HG03521 (cell line): ENCODE data around the gene TBC1D26.
"Not testable (repeated sequence)": the region's sequence is repeated elsewhere in the genome, so short reads cannot be mapped to it uniquely, and the experiment has no call there.

ENCODE experiments used
- ATAC-seq: cut with Tn5 transposase; IDR thresholded peaks from one replicate; pipeline ENCODE4 v1.9.1; 2021; ENCODE audit warnings: mild to moderate bottlenecking, moderate library complexity; ENCODE audit not compliant: unreplicated experiment

The TBC1D26 gene

DNA sequence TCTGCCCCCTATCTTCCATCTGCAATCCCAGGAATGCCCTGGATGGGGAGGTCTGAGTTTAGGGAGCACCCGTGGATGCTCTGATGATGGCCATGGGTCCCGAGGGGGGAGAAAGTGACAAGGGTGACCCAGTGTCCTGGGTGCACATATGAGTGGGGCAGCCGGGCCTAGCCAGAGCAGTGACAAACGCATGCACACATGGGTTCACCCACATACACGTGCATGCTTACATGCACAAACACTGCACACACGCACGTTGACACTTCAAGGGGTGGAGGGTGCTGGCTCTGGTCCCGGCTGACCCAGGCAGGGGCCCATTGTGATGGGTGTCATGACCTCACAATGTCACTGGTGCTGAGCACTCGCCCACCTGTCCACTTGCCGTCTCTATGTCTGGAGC lies at the start of gene TBC1D26:
TSS of gene TBC1D26 (plus strand) at position 384 of the 400 bp plus-strand sequence. CDS start 3,066 bp downstream, outside the sequence.
- ATAC-seq, result not testable (repeated sequence)

DNA sequence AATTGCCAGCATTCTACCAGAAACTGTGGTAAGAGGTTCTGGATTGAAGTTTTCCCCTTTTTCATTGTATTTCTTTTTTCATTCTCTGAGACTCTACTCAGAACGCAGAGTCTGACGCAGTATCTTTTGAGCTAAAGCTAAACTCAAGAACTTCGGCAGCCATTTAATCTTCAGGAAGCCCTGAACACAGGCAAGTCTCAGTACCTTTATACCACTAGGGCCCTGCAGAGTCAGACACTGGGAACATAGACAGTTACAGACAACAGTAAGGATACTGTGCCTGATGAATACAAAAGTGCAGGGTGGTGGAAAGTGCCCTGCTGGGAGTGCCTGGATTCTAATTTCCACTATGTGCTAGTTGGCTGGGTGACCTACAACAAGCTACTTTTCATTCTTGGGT lies 48.9 kb upstream of the TBC1D26 start:
- ATAC-seq, result not testable (repeated sequence)

DNA sequence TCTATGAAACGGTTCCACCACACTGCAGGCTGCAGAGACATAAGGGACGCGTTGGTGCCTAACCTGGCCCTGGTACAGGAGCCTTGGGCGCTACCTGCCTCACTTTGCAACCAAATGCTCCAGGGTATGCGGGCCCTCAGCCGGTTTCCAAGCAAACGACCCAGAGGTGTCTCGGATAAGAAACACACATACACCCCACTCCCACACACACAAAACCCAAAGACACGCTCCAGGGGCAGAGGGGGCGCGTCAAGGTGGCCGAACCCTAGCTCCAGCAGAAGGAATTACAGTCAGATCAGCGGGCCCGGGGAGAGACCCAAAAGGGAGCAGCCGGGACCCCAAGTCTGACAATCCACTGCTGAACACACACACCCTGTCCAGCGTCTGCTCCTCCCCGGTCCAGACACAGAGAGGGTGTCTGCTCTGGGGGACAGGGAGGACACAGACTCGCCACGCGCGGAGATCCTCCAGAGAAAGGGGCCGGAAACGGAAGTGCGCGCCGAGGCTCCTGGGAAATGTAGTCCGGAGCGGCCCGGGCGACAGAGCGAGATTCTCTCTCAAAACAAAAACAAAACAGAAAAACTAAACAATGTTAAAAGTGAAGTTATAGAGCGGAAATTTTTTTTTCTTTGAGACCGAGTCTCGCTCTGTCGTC lies 48.1 kb upstream of the TBC1D26 start, which contains the start of gene TRIM16:
TSS of gene TRIM16 (minus strand) at position 488 of the 655 bp plus-strand sequence. CDS start 32,702 bp downstream, outside the sequence.
- peak; percentile 89 for ATAC-seq

DNA sequence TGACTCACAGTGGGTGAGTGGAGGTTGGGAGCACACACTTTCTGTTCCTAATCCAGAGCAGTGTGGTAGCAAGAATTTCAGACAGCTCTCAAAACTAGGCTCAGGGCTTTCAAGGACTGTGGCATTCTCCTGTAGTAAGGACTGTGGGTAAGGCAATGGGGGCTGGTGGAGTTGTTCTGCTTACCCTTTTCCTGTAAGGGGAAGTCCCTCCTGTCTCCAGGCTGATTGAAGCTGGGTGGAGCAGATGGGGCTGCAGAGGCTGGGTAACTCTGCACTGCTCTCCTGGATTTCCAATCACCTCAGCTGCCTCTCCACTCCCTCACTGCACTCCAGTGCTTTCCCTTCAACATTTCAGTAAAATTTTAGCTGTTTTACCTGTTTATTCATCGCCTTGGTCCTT lies 44.6 kb upstream of the TBC1D26 start:
- ATAC-seq, result not testable (repeated sequence)

DNA sequence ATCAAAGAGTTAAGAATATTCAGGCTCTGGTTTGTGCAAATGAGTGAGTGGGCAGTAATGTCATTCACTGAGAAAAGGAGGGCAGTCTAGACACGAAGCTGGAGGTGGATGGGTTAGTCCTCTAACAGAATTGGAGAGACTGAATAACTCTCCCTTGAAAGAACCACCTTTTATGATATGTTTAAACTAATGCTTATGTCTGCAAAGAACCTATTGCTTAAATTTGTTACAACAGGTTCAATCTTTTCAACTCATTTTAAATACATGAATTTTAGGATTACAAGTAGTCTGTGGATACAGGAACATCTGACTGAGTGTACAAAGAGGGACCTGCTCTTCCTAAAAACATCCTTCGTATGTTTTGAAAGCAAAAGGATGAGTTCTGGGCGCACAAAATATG lies 33.1 kb upstream of the TBC1D26 start:
- not testable (repeated sequence) for ATAC-seq

DNA sequence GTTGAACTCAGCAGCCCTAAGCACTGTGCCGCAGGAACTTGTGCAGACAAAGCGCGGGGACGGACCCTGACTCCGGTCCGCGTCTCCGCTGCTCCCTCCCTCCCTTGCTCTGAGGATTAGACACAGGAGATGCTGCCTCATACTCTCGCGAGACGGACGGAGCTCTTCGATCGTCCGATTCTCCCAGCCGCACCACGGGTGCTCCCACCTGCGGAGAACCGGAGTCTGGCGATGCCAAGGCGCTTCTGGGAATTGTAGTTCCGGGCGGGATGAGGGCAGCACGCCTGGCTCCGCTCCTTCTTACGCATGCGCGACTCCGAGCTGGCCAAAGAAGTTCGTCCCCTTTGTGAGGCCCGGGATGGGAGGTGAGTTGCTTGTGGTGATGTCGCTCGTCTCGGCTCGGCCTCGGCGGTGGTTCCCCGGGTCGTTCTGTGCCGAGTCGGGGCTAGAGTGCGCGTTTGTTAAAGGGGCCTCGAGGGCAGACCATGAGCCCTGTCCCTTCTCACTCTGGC lies 32.6 kb upstream of the TBC1D26 start, which contains the start of gene ZNF286A:
TSS of gene ZNF286A (plus strand) at position 340 of the 512 bp plus-strand sequence. CDS start 578 bp downstream, outside the sequence.
- peak; percentile 96 for ATAC-seq

DNA sequence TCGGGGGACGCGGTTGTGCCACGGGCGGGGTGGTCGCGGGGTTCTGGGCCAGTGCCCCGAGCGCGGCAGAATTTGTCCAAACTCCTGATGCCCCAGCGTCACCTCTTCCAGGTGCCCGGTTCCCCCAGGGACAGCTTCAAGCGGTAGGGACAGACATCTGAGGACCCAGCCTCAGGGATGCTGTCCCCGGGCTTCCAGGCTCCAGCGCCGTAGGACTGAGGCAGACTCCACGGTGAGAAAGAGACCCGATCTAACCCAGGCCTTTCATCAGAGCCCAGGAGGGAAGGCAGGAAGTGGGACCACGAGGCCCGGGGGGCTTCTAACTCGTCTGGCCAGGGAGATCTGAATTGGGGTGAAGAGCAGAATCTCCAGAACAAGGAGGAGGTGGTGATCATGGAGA lies 32.1 kb upstream of the TBC1D26 start:
- not testable (repeated sequence) for ATAC-seq

DNA sequence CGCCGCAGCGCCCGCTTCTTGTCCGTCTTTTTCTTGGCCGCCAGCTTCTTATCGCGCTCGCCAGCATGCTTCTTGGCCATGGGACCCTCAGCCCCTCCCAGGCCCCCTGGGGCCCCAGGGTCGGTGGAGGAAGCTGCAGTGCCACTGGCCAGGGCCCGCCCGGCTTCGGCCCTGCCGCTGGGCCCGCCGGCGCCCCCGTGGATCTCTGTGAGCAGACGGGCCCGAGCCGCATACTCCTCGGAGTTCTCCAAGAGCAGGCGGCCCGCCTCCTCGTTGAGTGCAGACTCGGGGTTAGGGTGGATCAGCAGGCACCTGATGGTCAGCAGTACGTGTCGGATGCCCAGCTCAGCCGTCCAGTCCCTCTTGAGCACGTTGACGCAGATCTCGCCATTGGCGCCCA lies 27.8 kb upstream of the TBC1D26 start:
- not testable (repeated sequence) for ATAC-seq

DNA sequence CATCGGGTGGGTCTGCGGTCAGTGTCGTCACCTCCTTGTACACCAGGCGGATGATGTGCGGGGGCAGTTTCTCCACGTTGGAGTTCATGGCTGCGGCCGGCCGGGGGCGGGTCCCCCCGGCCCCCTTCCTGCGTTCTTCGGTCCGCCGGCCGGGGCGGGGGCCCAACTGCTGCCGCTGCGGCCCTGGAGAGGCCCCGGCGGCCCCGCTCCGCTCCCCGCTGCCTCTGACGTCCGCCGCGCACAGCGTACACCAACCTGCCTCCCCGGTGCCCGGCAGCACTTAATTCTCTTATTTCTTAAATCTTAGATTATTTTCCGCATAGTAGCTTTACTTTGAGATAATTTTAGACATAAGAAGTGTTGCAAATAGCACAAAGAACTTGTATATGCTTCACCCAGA lies 27.3 kb upstream of the TBC1D26 start:
- ATAC-seq, result not testable (repeated sequence)

DNA sequence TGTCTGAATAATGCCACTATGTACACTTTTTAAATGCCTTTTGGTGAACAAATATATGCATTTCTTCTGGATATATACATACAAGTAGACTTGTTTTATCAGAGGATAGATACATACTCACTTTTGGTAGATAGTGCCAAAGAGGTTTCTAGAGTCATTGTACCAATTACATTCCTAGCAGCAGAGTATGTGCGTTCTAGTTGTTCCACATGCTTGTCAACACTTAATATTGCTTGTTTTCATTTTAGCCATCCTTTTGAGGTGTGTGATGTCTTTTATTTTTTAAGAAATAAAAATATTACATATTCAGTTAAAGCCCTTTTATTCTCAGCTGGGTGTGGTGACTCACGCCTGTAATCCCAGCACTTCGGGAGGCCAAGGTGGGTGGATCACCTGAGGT lies 23.2 kb upstream of the TBC1D26 start:
- not testable (repeated sequence) for ATAC-seq

DNA sequence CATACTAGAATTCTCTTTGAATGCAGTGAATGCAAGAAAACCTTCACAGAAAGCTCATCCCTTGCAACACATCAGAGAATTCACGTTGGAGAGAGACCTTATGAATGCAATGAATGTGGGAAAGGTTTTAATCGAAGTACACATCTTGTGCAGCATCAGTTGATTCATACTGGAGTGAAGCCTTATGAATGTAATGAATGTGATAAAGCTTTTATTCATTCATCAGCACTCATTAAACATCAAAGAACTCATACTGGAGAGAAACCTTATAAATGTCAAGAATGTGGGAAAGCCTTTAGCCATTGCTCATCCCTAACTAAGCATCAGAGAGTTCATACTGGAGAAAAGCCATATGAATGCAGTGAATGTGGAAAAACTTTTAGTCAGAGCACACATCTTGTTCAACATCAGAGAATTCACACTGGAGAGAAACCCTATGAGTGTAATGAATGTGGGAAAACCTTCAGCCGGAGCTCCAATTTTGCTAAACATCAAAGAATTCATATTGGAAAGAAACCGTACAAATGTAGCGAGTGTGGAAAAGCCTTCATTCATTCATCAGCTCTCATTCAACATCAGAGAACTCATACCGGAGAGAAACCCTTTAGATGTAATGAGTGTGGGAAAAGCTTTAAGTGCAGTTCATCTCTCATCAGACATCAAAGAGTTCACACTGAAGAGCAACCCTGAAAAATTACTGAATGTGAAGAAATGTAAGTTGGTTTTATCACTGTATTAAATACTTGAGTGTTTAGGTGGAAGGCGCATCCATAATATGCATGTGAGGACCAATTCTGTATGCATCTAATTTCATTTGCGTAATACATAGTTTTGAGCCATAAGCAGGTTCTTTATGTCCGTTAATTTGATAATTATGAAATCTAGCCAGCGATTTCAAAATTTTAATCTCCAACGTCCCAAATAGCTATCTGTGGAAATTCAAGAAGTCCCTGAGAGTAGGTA lies 15.2 kb upstream of the TBC1D26 start:
- not testable (repeated sequence) for ATAC-seq

DNA sequence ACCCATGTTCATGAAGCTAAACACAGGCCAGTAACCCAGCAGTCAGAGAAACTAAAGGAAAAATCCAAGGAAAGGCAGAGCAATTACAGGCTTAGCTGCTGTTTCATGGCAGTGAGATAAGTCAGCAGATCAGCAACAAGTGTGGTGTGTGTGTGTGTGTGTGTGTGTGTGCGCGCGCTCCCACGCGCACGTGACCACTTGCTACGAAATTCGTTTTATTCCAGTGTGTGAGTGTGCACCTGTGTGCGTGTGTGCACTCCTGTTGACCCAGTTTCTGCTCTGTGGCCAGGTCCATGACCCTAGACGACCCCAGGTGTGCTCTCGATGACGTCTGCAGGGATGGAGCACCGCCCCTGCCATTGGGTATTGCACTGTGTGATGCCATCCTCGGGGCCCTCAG lies 1.5 kb upstream of the TBC1D26 start:
- ATAC-seq, result not testable (repeated sequence)

DNA sequence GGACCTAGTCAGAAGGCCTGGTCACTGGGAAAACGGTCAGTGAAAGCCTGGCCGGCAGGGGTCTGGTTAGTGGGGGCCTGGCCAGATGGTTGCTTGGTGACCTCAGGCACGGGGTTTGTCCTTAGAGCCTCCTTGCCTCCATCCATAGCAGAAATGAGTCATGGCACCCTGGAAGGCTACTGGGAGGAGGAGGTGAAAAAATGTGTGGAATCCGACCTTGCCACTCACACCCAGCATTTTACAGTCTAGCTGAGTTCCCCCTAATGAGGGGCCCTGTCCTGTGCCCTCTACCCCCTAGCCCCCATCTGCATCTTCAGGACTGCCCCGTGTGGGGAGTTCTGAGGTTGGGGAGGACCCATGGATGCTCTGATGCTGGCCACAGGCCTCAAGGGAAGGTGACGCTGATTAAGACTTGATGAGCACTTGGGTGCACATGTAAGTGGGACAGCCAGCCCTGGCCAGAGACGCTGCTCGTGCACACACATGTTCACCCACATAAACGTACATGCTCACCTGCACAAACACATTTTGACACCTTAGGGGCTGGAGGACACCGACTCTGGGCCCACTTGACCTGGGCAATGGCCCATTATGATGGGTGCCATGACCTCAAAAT lies 1.2 kb downstream of the TBC1D26 start:
- not testable (repeated sequence) for ATAC-seq

DNA sequence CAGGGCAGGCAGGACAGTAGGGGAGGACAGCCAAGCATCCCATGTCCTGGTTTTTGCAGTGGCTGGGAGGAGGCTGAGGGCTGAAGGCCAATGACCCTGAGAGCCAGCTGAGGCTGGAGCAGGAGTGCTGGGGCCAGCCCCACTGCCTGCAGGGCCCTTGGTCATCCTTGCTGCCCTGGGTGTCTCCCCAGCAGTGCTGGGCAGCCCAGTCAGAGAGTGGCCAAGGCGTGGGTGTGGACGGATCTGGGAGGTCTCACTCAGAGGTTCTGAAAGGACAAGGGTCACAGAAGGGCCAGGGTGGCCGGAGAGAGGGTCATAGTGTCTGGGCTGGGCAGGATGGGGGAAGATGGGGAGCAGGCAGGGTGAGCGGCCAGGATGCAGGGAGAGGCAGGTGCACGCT lies 4.5 kb downstream of the TBC1D26 start:
- not testable (repeated sequence) for ATAC-seq

DNA sequence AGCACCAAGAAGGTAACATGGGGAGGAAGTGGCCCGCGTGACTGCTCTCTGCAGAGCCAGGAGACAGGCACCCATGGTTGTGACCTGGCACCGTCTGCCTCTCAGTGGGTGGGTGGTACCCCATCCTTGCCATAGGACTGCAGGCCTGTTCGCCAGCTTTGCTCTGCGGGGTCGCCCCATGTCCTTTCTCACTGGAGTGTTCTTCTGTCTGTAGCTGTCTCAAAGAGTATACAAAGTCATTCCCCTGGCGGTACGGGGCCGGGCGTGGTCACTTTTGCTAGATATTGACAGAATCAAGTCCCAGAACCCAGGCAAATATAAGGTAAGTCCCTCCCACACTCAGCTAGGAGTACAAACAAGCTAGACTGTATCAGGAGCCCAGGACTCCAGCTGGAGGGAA lies 6.0 kb downstream of the TBC1D26 start:
- ATAC-seq, result no peak

DNA sequence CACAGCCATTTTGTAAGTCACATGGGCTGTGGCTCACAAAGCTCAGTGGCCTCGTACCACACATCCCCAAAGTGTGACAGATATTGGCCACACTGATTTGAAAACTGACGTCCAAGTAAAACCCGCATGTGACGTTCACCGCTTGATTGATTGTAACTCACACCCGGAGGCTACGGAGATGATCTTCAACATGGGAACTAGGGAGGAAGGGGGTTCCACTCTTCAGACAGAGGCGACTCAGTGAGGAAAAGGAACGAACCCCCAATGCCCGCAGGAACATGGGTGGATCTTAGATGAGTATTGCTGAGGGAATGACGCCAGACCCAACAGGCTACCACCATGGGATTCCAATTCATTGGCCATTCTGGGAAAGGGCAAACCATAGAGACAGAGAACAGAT lies 7.2 kb downstream of the TBC1D26 start:
- not testable (repeated sequence) for ATAC-seq

DNA sequence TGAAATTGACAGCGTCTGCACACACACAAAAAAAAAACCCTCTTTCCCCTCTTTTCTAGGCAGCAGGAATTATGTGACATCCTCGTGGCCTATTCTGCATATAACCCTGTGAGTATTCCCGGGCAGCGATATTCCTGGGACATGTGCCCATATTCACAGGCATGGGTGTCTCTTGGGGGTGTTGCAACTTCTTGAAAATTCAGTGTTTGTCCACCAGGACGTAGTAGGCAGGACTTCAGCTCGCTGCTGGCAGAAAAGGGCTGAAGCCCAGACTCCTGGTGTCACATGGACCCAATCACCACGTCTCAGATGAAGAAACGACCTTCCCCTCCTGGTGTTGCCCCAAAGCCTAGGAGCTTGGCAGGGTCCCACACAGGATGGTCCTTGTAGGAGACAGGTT lies 8.0 kb downstream of the TBC1D26 start:
- ATAC-seq, result not testable (repeated sequence)

DNA sequence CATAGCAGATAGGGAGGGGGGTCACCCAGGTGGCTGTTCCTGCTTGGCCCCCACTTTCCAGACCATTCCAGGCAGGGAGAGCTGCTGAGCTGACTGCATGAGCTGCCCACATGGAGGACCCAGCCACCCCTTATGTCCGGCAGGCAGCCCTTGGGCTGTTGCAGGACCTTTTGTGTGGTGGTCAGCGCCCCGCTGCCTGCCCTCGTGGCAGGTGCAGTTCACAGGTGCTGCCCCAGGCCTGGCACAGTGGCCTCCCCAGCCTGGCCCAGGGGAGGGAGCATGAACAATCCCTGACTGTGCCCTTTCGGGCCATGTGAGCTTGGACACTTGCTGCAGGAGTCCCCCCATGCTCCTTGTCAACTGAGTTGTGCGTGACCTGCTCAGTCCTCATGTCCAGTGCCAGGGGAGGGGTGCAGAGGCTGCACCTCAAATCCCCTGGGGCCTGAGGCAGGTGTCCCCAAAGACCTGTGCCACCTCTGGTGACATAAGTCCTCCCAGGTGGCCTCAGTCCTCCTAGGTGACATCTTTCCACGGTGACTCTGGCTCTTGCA lies 8.6 kb downstream of the TBC1D26 start:
- ATAC-seq, result no peak

DNA sequence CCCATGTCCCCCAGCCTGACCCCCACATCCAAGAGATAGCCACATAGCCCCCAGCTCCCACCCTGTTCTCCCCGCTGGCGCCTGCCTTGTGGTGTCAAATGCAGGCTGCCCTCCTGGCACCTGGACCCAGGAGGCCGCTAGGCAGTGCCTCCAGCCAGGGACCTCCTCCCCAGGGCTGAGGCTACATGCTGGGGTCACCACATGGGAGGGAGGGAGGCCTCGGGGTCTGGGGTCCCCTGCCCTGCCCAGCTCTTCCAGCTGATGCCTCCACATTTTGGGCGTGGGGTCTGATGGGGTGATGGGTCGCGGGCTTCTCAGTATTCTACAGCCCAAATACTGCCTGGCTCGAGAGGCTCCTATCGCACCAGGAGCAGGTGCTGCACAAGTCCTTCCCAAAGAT lies 9.5 kb downstream of the TBC1D26 start:
- no peak for ATAC-seq

DNA sequence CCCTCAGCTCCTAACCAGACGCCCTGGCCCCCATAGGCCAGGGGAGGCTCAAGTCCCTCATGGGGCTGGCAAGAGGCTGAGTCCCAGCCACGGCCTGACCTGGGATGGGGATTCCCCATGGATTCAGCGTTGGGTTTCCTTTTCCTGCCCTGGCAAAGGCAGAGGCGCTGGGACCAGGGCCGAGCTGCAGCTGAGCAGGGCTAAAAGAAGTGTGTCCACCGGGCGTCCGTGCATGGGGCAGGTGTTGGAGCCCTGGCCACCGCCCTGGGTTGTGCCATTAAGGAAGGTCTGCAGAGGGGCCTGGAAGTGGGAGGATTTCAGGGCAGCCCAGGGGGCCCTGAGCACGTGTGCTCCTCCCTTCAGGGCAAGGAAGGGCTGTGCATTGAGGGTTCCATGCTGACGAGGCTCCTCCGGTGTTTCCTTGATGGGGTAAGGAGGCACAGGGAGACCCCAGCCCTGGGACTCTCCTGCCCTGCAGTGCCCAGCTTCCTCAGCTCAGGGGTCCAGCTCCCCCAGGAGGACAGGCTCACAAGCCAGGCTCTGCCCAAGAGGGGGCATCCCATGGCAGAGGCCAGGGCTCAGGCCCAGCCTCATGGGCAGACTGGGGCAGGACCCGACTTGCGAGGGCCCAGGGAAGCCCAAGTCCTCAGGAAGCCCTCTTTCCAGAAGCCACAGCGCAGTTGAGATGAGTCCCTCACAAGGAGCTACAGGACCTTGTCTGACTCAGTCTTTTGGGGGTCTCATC lies 10.1 kb downstream of the TBC1D26 start:
- ATAC-seq, result no peak
